ENCODE results near the gene JAK1. TPM values are rescaled to one million over a fixed set of nuclear protein-coding genes. Genes with fewer than 3 reads are reported as not detected.
A peak's percentile ranks its signal among the peaks of the same experiment; 100 is the strongest.

JAK1 gene
- total RNA-seq, 2 donors from 2014 or later = 106 to 136 TPM

DNA sequence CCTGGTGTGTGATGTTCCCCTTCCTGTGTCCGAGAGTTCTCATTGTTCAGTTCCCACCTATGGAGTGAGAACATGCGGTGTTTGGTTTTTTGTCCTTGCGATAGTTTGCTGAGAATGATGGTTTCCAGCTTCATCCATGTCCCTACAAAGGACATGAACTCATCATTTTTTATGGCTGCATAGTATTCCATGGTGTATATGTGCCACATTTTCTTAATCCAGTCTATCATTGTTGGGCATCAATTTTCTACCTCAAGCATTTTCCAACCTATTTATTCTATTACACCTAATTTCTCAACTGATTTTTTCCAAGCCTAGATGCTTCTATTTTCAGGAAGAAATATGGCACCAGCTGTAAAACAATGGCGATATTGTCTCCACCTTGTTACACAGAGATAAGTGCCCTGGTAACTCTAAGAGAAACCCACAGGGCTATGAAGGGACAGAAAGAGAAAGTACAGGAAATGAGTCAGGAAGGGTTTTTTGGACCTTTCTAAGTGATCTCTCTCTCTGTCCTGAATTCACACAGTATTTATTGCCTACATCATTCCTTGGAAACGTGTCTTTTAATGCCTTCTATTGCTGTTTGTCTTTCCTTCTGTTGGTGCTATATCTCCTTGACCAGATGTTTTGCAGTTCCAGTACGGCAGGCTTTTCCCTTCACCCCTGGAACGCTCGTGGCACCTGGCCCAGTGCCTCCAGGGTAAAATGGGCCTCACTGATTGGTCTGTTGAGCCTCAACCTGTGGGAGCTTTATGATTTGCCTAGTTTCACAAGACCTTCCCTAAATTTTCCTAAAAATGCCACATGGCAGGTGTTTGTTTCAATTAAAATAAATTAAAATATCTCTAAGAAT, 14.6 kb upstream of the JAK1 start:
- 61% methylated on average over 8 of the region's 8 CpGs for WGBS, 2 donors
- H3K4me3 ChIP-seq = no peak overlapping the region
- H3K27me3 ChIP-seq = no peaks in the 10 kb centered on the region
- no peaks in the 10 kb centered on the region for H3K9me3 ChIP-seq
- peaks cover 17% of the 10 kb centered on the region for H3K4me1 ChIP-seq
- ATAC-seq = peak; percentile 40
- intact Hi-C loops (cut with DNase I) = no loop called here
- peak overlapping the region; percentile 34 to 67 (median 61) for H3K27ac ChIP-seq
- TF ChIP-seq CTCF (IDR thresholded peaks at IDR 0.05) (no peak), POLR2A (IDR thresholded peaks at IDR 0.05) (no peak)
- H3K36me3 ChIP-seq (replicated peaks in 1 of 2; ENCODE audit: insufficient read depth in 1 of 2, low read depth in 2 of 2) = no peaks in the 10 kb centered on the region
- DNase-seq = peak in 2 of 4 donors; percentile 26 to 55

GRCh38 chr1:64979358-64979757, 13.0 kb upstream of the JAK1 start:
- H3K36me3 ChIP-seq (replicated peaks in 1 of 2; ENCODE audit: insufficient read depth in 1 of 2, low read depth in 2 of 2) = no peaks in the 10 kb centered on the region
- H3K4me1 ChIP-seq = peaks cover 17% of the 10 kb centered on the region
- ATAC-seq (no peak), DNase-seq (no peak)
- no peak overlapping the region for H3K27ac ChIP-seq
- H3K4me3 ChIP-seq = no peak overlapping the region
- no peaks in the 10 kb centered on the region for H3K27me3 ChIP-seq
- no peaks in the 10 kb centered on the region for H3K9me3 ChIP-seq
- intact Hi-C loops (cut with DNase I) = no loop called here
- TF ChIP-seq POLR2A (IDR thresholded peaks at IDR 0.05) = no peak
- TF ChIP-seq CTCF (IDR thresholded peaks at IDR 0.05) = no peak

GRCh38 chr1:64976361-64976760, 10.0 kb upstream of the JAK1 start:
- H3K36me3 ChIP-seq (replicated peaks in 1 of 2; ENCODE audit: insufficient read depth in 1 of 2, low read depth in 2 of 2) = no peaks in the 10 kb centered on the region
- no peak overlapping the region for H3K4me3 ChIP-seq
- TF ChIP-seq CTCF (IDR thresholded peaks at IDR 0.05) = no peak
- no peak for TF ChIP-seq POLR2A (IDR thresholded peaks at IDR 0.05)
- no peaks in the 10 kb centered on the region for H3K27me3 ChIP-seq
- ATAC-seq (no peak), DNase-seq (no peak)
- no peaks in the 10 kb centered on the region for H3K9me3 ChIP-seq
- H3K27ac ChIP-seq = no peak overlapping the region
- H3K4me1 ChIP-seq = peaks cover 4% of the 10 kb centered on the region
- intact Hi-C loops (cut with DNase I) = no loop called here
- 98 to 100% methylated on average over 3 of the region's 3 CpGs for WGBS, 2 donors

DNA sequence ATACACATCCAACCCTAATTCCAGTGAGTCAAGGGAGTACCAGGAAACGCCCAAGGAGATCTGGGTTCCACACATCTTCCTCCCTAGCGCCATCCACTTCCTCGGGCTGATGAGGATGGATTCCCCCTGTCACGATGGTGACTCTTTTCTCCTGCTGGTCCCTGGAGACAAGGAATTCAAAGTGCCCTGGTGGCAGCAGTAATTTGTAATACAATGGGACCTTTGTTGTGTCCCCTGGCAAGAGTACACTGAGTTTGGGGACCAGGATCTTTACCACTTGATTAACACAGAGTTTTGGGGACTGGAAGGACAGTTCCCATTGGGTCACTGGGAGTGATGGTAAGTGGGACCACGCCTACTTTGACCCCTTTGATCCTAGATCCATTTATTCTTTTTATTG, 9.4 kb upstream of the JAK1 start:
- 73 to 77% methylated on average over 5 of the region's 5 CpGs for WGBS, 2 donors
- DNase-seq = no peak
- H3K4me3 ChIP-seq = no peak overlapping the region
- no peaks in the 10 kb centered on the region for H3K27me3 ChIP-seq
- intact Hi-C loops (cut with DNase I) = no loop called here
- TF ChIP-seq POLR2A (IDR thresholded peaks at IDR 0.05) (no peak), CTCF (IDR thresholded peaks at IDR 0.05) (no peak)
- H3K4me1 ChIP-seq = no peaks in the 10 kb centered on the region
- no peaks in the 10 kb centered on the region for H3K36me3 ChIP-seq (replicated peaks in 1 of 2; ENCODE audit: insufficient read depth in 1 of 2, low read depth in 2 of 2)
- H3K27ac ChIP-seq = no peak overlapping the region
- no peak for ATAC-seq
- no peaks in the 10 kb centered on the region for H3K9me3 ChIP-seq

- DNase-seq (no peak), ATAC-seq (no peak)
- intact Hi-C loops (cut with DNase I) = no loop called here
- TF ChIP-seq CTCF (IDR thresholded peaks at IDR 0.05) (no peak), POLR2A (IDR thresholded peaks at IDR 0.05) (no peak)
- H3K27ac ChIP-seq = no peak overlapping the region
- H3K27me3 ChIP-seq = no peaks in the 10 kb centered on the region
- WGBS, 2 donors = 92 to 100% methylated on average over 1 of the region's 1 CpG
- H3K36me3 ChIP-seq (replicated peaks in 1 of 2; ENCODE audit: insufficient read depth in 1 of 2, low read depth in 2 of 2) = no peaks in the 10 kb centered on the region
- H3K9me3 ChIP-seq = no peaks in the 10 kb centered on the region
- no peak overlapping the region for H3K4me3 ChIP-seq
- no peaks in the 10 kb centered on the region for H3K4me1 ChIP-seq
These were observed 8.8 kb upstream of the JAK1 start for GRCh38 chr1:64975127-64975526.
